H1 (cell line): ENCODE data around the gene CCDC171. TPM values are rescaled to one million over a fixed set of nuclear protein-coding genes. Genes with fewer than 3 reads are reported as not detected.

Source experiments
- CTCF ChIA-PET: fragments of 300-600 bp; sonication (Branson Sonifier 250); formaldehyde crosslinking; loops from one replicate; lab custom pipeline; 2021; ENCODE audit not compliant: partially characterized antibody; lab: Charles Lee
- POLR2A ChIA-PET: fragments of 300-600 bp; sonication (Branson Sonifier 250); formaldehyde crosslinking; loops from one replicate; lab custom pipeline; 2021; ENCODE audit warnings: inconsistent platforms; ENCODE audit not compliant: partially characterized antibody; lab: Charles Lee
- DNase-seq, 2 experiments: peaks; one replicate each; pipeline versions ENCODE4 v3.0.0 to v3.0.0-alpha.2; 2010 to 2022; ENCODE audit warnings: low spot score in 2 of 2, low read depth in 1 of 2, mixed read lengths in 1 of 2
- FAIRE-seq: peaks from 2 replicates; lab custom pipeline; 2011; peaks lifted over from hg19 to GRCh38; lab: Jason Lieb, UNC
- H2AFZ ChIP-seq: 2 replicates; pipeline ENCODE4 v1.8.1; 2012; ENCODE audit warnings: low read length, inconsistent platforms
- H2AK5ac ChIP-seq: 2 replicates; pipeline ENCODE4 v1.6.1; 2013; ENCODE audit warnings: low read depth, low read length
- H2BK120ac ChIP-seq: replicated peaks from 2 replicates; pipeline ENCODE3; 2013; ENCODE audit warnings: low read depth, low read length, inconsistent platforms
- H2BK12ac ChIP-seq: 2 replicates; pipeline ENCODE4 v1.6.1; 2013; ENCODE audit warnings: low read depth, low read length
- H2BK15ac ChIP-seq: 2 replicates; pipeline ENCODE4 v1.6.1; 2013; ENCODE audit warnings: low read length
- H2BK20ac ChIP-seq: 2 replicates; pipeline ENCODE4 v1.6.1; 2013; ENCODE audit warnings: low read length
- H2BK5ac ChIP-seq: 2 replicates; pipeline ENCODE4 v1.6.1; 2013; ENCODE audit warnings: low read depth, low read length
- H3K14ac ChIP-seq: 2 replicates; pipeline ENCODE4 v1.6.1; 2013; ENCODE audit warnings: inconsistent platforms; ENCODE audit not compliant: insufficient read length
- H3K18ac ChIP-seq: 2 replicates; pipeline ENCODE4 v1.6.1; 2013; ENCODE audit warnings: low read length; ENCODE audit errors: extremely low read depth
- H3K23ac ChIP-seq: 2 replicates; pipeline ENCODE4 v1.6.1; 2013; ENCODE audit warnings: inconsistent platforms; ENCODE audit not compliant: insufficient read length
- H3K23me2 ChIP-seq: 2 replicates; pipeline ENCODE4 v1.6.1; 2013; ENCODE audit warnings: low read depth, low read length
- H3K27ac ChIP-seq: 2 replicates; pipeline ENCODE4 v1.6.1; 2011; ENCODE audit warnings: low read depth, low read length, inconsistent platforms
- H3K27me3 ChIP-seq, 4 experiments: replicated peaks in 1 of 4; 1 replicate in 1 of 4; 2 replicates in 3 of 4; pipeline versions ENCODE4 v1.6.1 to v1.8.1; 2011 to 2013; ENCODE audit warnings: low read length in 3 of 4, mild to moderate bottlenecking in 3 of 4, inconsistent platforms in 2 of 4, mixed read lengths in 2 of 4, moderate library complexity in 1 of 4; ENCODE audit not compliant: control insufficient read depth in 3 of 4, insufficient read depth in 3 of 4; ENCODE audit errors: extremely low read depth in 1 of 4
- H3K36me3 ChIP-seq, 4 experiments: 2 replicates each; pipeline versions ENCODE4 v1.6.1 to v1.8.1; 2011 to 2013; ENCODE audit warnings: mild to moderate bottlenecking in 4 of 4, low read length in 3 of 4, moderate library complexity in 2 of 4, control low read depth in 1 of 4, inconsistent platforms in 1 of 4; ENCODE audit not compliant: insufficient read depth in 4 of 4, control insufficient read depth in 2 of 4
- H3K4ac ChIP-seq: replicated peaks from 2 replicates; pipeline ENCODE3; 2013; ENCODE audit warnings: low read length, low read depth, mixed read lengths, inconsistent platforms; ENCODE audit not compliant: insufficient read length
- H3K4me1 ChIP-seq, 4 experiments: replicated peaks in 1 of 4; 1 replicate in 1 of 4; 2 replicates in 3 of 4; pipeline versions ENCODE4 v1.6.1 to v1.8.1; 2011 to 2013; ENCODE audit warnings: low read length in 3 of 4, inconsistent platforms in 2 of 4, mixed read lengths in 1 of 4; ENCODE audit not compliant: insufficient read depth in 4 of 4, control insufficient read depth in 3 of 4
- H3K4me2 ChIP-seq, 2 experiments: 2 replicates each; pipeline versions ENCODE4 v1.6.1 to v1.8.1; 2011 to 2013; ENCODE audit warnings: low read depth in 2 of 2, low read length in 2 of 2, control low read depth in 1 of 2, inconsistent platforms in 1 of 2, mild to moderate bottlenecking in 1 of 2; ENCODE audit not compliant: insufficient read depth in 1 of 2
- H3K4me3 ChIP-seq, 4 experiments: fragments of 200-600, 300-600 bp in 1 of 4; sonication (generic), shearing (Covaris generic), sonication (Bioruptor Twin) in 1 of 4; 2 replicates each; pipeline versions ENCODE4 v1.5.1 to v1.8.1; 2011 to 2016; ENCODE audit warnings: low read length in 4 of 4, low read depth in 3 of 4, control low read depth in 2 of 4, inconsistent platforms in 2 of 4, mild to moderate bottlenecking in 2 of 4, mixed read lengths in 1 of 4, moderate library complexity in 1 of 4; ENCODE audit not compliant: insufficient read depth in 2 of 4; ENCODE audit errors: extremely low read depth in 1 of 4
- H3K56ac ChIP-seq: replicated peaks from 2 replicates; pipeline ENCODE3; 2013; ENCODE audit warnings: low read depth, mild to moderate bottlenecking, mixed read lengths, low read length, inconsistent platforms; ENCODE audit not compliant: insufficient read length
- H3K79me1 ChIP-seq: 2 replicates; pipeline ENCODE4 v1.6.1; 2013; ENCODE audit warnings: low read depth, low read length, control low read depth
- H3K79me2 ChIP-seq, 2 experiments: 2 replicates each; pipeline versions ENCODE4 v1.6.1 to v1.8.1; 2012 to 2013; ENCODE audit warnings: low read length in 2 of 2, mild to moderate bottlenecking in 2 of 2, inconsistent platforms in 1 of 2; ENCODE audit not compliant: insufficient read depth in 2 of 2, control insufficient read depth in 1 of 2
- H3K9ac ChIP-seq, 4 experiments: replicated peaks in 1 of 4; 1 replicate in 1 of 4; 2 replicates in 3 of 4; pipeline versions ENCODE4 v1.6.1 to v1.8.1; 2011 to 2013; ENCODE audit warnings: low read depth in 3 of 4, low read length in 3 of 4, control low read depth in 2 of 4, mild to moderate bottlenecking in 2 of 4, moderate library complexity in 2 of 4, inconsistent platforms in 1 of 4; ENCODE audit errors: extremely low read depth in 1 of 4
- H3K9me3 ChIP-seq, 2 experiments: 2 replicates each; pipeline versions ENCODE4 v1.6.1 to v1.8.1; 2012 to 2013; ENCODE audit warnings: mild to moderate bottlenecking in 2 of 2, moderate library complexity in 2 of 2, control low read depth in 1 of 2, inconsistent platforms in 1 of 2, low read depth in 1 of 2, low read length in 1 of 2, mixed read lengths in 1 of 2; ENCODE audit not compliant: insufficient read depth in 2 of 2
- H4K20me1 ChIP-seq, 2 experiments: replicated peaks in 1 of 2; 2 replicates each; pipeline versions ENCODE3 to v1.8.1; 2011 to 2013; ENCODE audit warnings: inconsistent platforms in 2 of 2, low read length in 2 of 2, mild to moderate bottlenecking in 1 of 2; ENCODE audit not compliant: insufficient read depth in 2 of 2, control insufficient read depth in 1 of 2
- H4K5ac ChIP-seq: 2 replicates; pipeline ENCODE4 v1.6.1; 2013; ENCODE audit warnings: low read length, low read depth, mixed read lengths, inconsistent platforms; ENCODE audit not compliant: insufficient read length
- H4K8ac ChIP-seq: 2 replicates; pipeline ENCODE4 v1.8.0; 2013; ENCODE audit warnings: mild to moderate bottlenecking, moderate library complexity, low read length, inconsistent platforms; ENCODE audit not compliant: insufficient read depth; ENCODE audit errors: extremely low read depth
- H4K91ac ChIP-seq: replicated peaks from 2 replicates; pipeline ENCODE3; 2013; ENCODE audit warnings: low read length, mixed read lengths, inconsistent platforms; ENCODE audit not compliant: insufficient read length
- CHD1 ChIP-seq: IDR thresholded peaks from 2 replicates; pipeline ENCODE4 v1.6.1; 2012; ENCODE audit warnings: low read depth, low read length, improper control_type of control experiment
- EZH2 ChIP-seq: fragments of 200-600 bp; sonication (generic); IDR thresholded peaks from 2 replicates; pipeline ENCODE4 v1.7.1; 2012; ENCODE audit warnings: low read depth, mild to moderate bottlenecking, moderate library complexity, low read length, inconsistent platforms; ENCODE audit not compliant: severe bottlenecking
- RAD21 ChIP-seq, 2 experiments: IDR thresholded peaks in 1 of 2; conservative IDR thresholded peaks in 1 of 2; 2 replicates each; pipeline ENCODE4 v1.6.1; 2011; ENCODE audit warnings: low read depth in 2 of 2, low read length in 2 of 2, improper control_type of control experiment in 1 of 2, inconsistent platforms in 1 of 2, mild to moderate bottlenecking in 1 of 2, moderate library complexity in 1 of 2
- TEAD4 ChIP-seq: IDR thresholded peaks from 2 replicates; pipeline ENCODE4 v1.6.1; 2012; ENCODE audit warnings: low read depth, low read length, inconsistent platforms, mixed read lengths
- polyA plus RNA-seq, 7 experiments: library from polyadenylated mRNA; depleted of rRNA in 3 of 7; stranded (reverse) in 5 of 7; unstranded in 2 of 7; fragments of >200 nt in 5 of 7; fragments of 200-250 nt in 2 of 7; gene quantifications; 1 replicate in 5 of 7; 2 replicates in 1 of 7; 4 replicates in 1 of 7; pipeline versions ENCODE4 v1.2.1 to v1.2.3, GENCODE V29; 2011 to 2013; ENCODE audit warnings: missing spikeins in 2 of 7, mixed read lengths in 2 of 7
- total RNA-seq: library from RNA; stranded (reverse); fragmentation: NEBNext Ultra II Directional; extraction: Animal tissue kit (Norgen Biotek cat#: 25700); gene quantifications from 2 replicates; pipeline ENCODE4 v1.2.1, GENCODE V29; 2021

The CCDC171 gene
- total and polyA plus RNA-seq, 2 of the 8 experiments (the other 6 are each of a cell fraction or from before 2014, with no cell fraction given), result 0.83 to 2.3 TPM

- Histone ChIP-seq H3K79me2 (no peaks in the 10 kb centered on the region), H2BK12ac (no peak overlapping the region), H3K14ac (no peak overlapping the region), H3K18ac (no peak overlapping the region), H2BK120ac (no peak overlapping the region), H4K91ac (no peak overlapping the region), H2BK15ac (no peak overlapping the region), H3K27me3 (no peaks in the 10 kb centered on the region), H4K20me1 (no peaks in the 10 kb centered on the region), H4K8ac (no peak overlapping the region), H3K4me1 (no peaks in the 10 kb centered on the region), H3K4me2 (no peak overlapping the region), H3K9ac (no peak overlapping the region), H3K27ac (no peak overlapping the region), H3K56ac (no peak overlapping the region), H2AK5ac (no peak overlapping the region), H3K4ac (no peak overlapping the region), H2AFZ (no peak overlapping the region), H3K23ac (no peak overlapping the region), H3K79me1 (no peaks in the 10 kb centered on the region), H2BK5ac (no peak overlapping the region), H3K23me2 (no peaks in the 10 kb centered on the region), H2BK20ac (no peak overlapping the region), H3K9me3 (no peaks in the 10 kb centered on the region), H4K5ac (no peak overlapping the region), H3K36me3 (no peaks in the 10 kb centered on the region), H3K4me3 (no peak overlapping the region)
- CTCF ChIA-PET, result no interaction called here
- POLR2A ChIA-PET, result no interaction called here
- DNase-seq (no peak), FAIRE-seq (no peak)
- TF ChIP-seq TEAD4 (no peak), EZH2 (no peak), RAD21 (IDR thresholded peaks at IDR 0.05 in 1 of 2, conservative IDR thresholded peaks at IDR 0.05 in 1 of 2; ENCODE audit: low read depth in 2 of 2, low read length in 2 of 2) (no peak), CHD1 (no peak)
Measured at GRCh38 chr9:15670246-15670645, 117.4 kb downstream of the CCDC171 start.
